Measurements from ENCODE around the gene KDM3B. TPM values are rescaled to one million over a fixed set of nuclear protein-coding genes. Genes with fewer than 3 reads are reported as not detected.

KDM3B gene
- polyA plus RNA-seq, 2 donors = 18.7 to 20.7 TPM

- Histone ChIP-seq H3K36me3 (ENCODE audit: control insufficient read depth in 2 of 2, insufficient read depth in 2 of 2, low read length in 1 of 2) (peaks cover 3 to 14% of the 10 kb centered on the region in 2 donors), H3K27ac (ENCODE audit: low read depth in 2 of 2, low read length in 1 of 2) (no peak overlapping the region), H3K4me1 (ENCODE audit: control insufficient read depth in 2 of 2, insufficient read depth in 2 of 2, low read length in 1 of 2) (peaks cover 2% of the 10 kb centered on the region in 2 donors), H3K4me3 (ENCODE audit: low read depth in 1 of 2, low read length in 2 of 2) (no peak overlapping the region), H3K9me3 (ENCODE audit: control insufficient read depth in 2 of 2, insufficient read depth in 1 of 2, low read depth in 1 of 2, low read length in 1 of 2) (no peaks in the 10 kb centered on the region), H3K27me3 (ENCODE audit: control insufficient read depth in 1 of 2, insufficient read depth in 2 of 2, low read length in 2 of 2) (no peaks in the 10 kb centered on the region)
- WGBS, 2 donors = 80 to 84% methylated on average over 5 of the region's 5 CpGs
Observed at GRCh38 chr5:138435943-138436342, 83.5 kb downstream of the KDM3B start.

GRCh38 chr5:138438003-138438723 is 85.7 kb downstream of the KDM3B start:
- Histone ChIP-seq H3K9me3 (ENCODE audit: control insufficient read depth in 2 of 2, insufficient read depth in 1 of 2, low read depth in 1 of 2, low read length in 1 of 2) (no peaks in the 10 kb centered on the region), H3K36me3 (ENCODE audit: control insufficient read depth in 2 of 2, insufficient read depth in 2 of 2, low read length in 1 of 2) (peaks cover 0 to 10% of the 10 kb centered on the region in 2 donors), H3K4me1 (ENCODE audit: control insufficient read depth in 2 of 2, insufficient read depth in 2 of 2, low read length in 1 of 2) (peaks cover 2% of the 10 kb centered on the region in 2 donors), H3K4me3 (ENCODE audit: low read depth in 1 of 2, low read length in 2 of 2) (peak overlapping the region in 1 of 2 donors; percentile 40), H3K27ac (ENCODE audit: low read depth in 2 of 2, low read length in 1 of 2) (no peak overlapping the region), H3K27me3 (ENCODE audit: control insufficient read depth in 1 of 2, insufficient read depth in 2 of 2, low read length in 2 of 2) (no peaks in the 10 kb centered on the region)
- 75% methylated on average over 11 of the region's 11 CpGs for WGBS, 2 donors

- Histone ChIP-seq H3K27ac (ENCODE audit: low read depth in 2 of 2, low read length in 1 of 2) (peak within 1 kb of the TSS; percentile 8 to 19), H3K4me1 (ENCODE audit: control insufficient read depth in 2 of 2, insufficient read depth in 2 of 2, low read length in 1 of 2) (peaks cover 2% of the 10 kb centered on the region in 2 donors), H3K4me3 (ENCODE audit: low read depth in 1 of 2, low read length in 2 of 2) (peak within 1 kb of the TSS; percentile 39 to 40), H3K36me3 (ENCODE audit: control insufficient read depth in 2 of 2, insufficient read depth in 2 of 2, low read length in 1 of 2) (peaks cover 0 to 10% of the 10 kb centered on the region in 2 donors), H3K27me3 (ENCODE audit: control insufficient read depth in 1 of 2, insufficient read depth in 2 of 2, low read length in 2 of 2) (no peaks in the 10 kb centered on the region), H3K9me3 (ENCODE audit: control insufficient read depth in 2 of 2, insufficient read depth in 1 of 2, low read depth in 1 of 2, low read length in 1 of 2) (no peaks in the 10 kb centered on the region)
- 1% methylated on average over 61 to 65 of the region's 65 CpGs for WGBS, 2 donors
Observed at GRCh38 chr5:138438724-138439476, 86.4 kb downstream of the KDM3B start, which contains the start of gene REEP2. TSS of gene REEP2 (plus strand) at chr5:138439057. CDS start at chr5:138439209, 152 bp downstream.

GRCh38 chr5:138439477-138440158 is 87.1 kb downstream of the KDM3B start:
- Histone ChIP-seq H3K9me3 (ENCODE audit: control insufficient read depth in 2 of 2, insufficient read depth in 1 of 2, low read depth in 1 of 2, low read length in 1 of 2) (no peaks in the 10 kb centered on the region), H3K36me3 (ENCODE audit: control insufficient read depth in 2 of 2, insufficient read depth in 2 of 2, low read length in 1 of 2) (peaks cover 0 to 10% of the 10 kb centered on the region in 2 donors), H3K27ac (ENCODE audit: low read depth in 2 of 2, low read length in 1 of 2) (peak overlapping the region in 1 of 2 donors; percentile 8), H3K4me1 (ENCODE audit: control insufficient read depth in 2 of 2, insufficient read depth in 2 of 2, low read length in 1 of 2) (peaks cover 2% of the 10 kb centered on the region in 2 donors), H3K27me3 (ENCODE audit: control insufficient read depth in 1 of 2, insufficient read depth in 2 of 2, low read length in 2 of 2) (no peaks in the 10 kb centered on the region), H3K4me3 (ENCODE audit: low read depth in 1 of 2, low read length in 2 of 2) (peak overlapping the region in 1 of 2 donors; percentile 40)
- 37 to 45% methylated on average over 19 to 20 of the region's 20 CpGs for WGBS, 2 donors

GRCh38 chr5:138440159-138441073 is 87.9 kb downstream of the KDM3B start:
- 79 to 80% methylated on average over 17 of the region's 17 CpGs for WGBS, 2 donors
- Histone ChIP-seq H3K4me1 (ENCODE audit: control insufficient read depth in 2 of 2, insufficient read depth in 2 of 2, low read length in 1 of 2) (peaks cover 2% of the 10 kb centered on the region in 2 donors), H3K27ac (ENCODE audit: low read depth in 2 of 2, low read length in 1 of 2) (no peak overlapping the region), H3K4me3 (ENCODE audit: low read depth in 1 of 2, low read length in 2 of 2) (no peak overlapping the region), H3K36me3 (ENCODE audit: control insufficient read depth in 2 of 2, insufficient read depth in 2 of 2, low read length in 1 of 2) (peaks cover 0 to 7% of the 10 kb centered on the region in 2 donors), H3K27me3 (ENCODE audit: control insufficient read depth in 1 of 2, insufficient read depth in 2 of 2, low read length in 2 of 2) (no peaks in the 10 kb centered on the region), H3K9me3 (ENCODE audit: control insufficient read depth in 2 of 2, insufficient read depth in 1 of 2, low read depth in 1 of 2, low read length in 1 of 2) (no peaks in the 10 kb centered on the region)

GRCh38 chr5:138441221-138441620 is 88.7 kb downstream of the KDM3B start:
- WGBS, 2 donors = 82 to 92% methylated on average over 9 of the region's 9 CpGs

GRCh38 chr5:138444078-138444773 is 91.7 kb downstream of the KDM3B start:
- WGBS, 2 donors = 87 to 90% methylated on average over 13 of the region's 13 CpGs
- no peaks in the 10 kb centered on the region for H3K27me3 ChIP-seq (ENCODE audit: control insufficient read depth in 1 of 2, insufficient read depth in 2 of 2, low read length in 2 of 2)
- no peaks in the 10 kb centered on the region for H3K36me3 ChIP-seq (ENCODE audit: control insufficient read depth in 2 of 2, insufficient read depth in 2 of 2, low read length in 1 of 2)
- H3K4me3 ChIP-seq (ENCODE audit: low read depth in 1 of 2, low read length in 2 of 2) = no peak overlapping the region
- H3K4me1 ChIP-seq (ENCODE audit: control insufficient read depth in 2 of 2, insufficient read depth in 2 of 2, low read length in 1 of 2) = peaks cover 0 to 2% of the 10 kb centered on the region in 2 donors
- H3K9me3 ChIP-seq (ENCODE audit: control insufficient read depth in 2 of 2, insufficient read depth in 1 of 2, low read depth in 1 of 2, low read length in 1 of 2) = no peaks in the 10 kb centered on the region
- no peak overlapping the region for H3K27ac ChIP-seq (ENCODE audit: low read depth in 2 of 2, low read length in 1 of 2)

More at GRCh38 chr5:138441221-138441620, 88.7 kb downstream of the KDM3B start:
- Histone ChIP-seq H3K9me3 (ENCODE audit: control insufficient read depth in 2 of 2, insufficient read depth in 1 of 2, low read depth in 1 of 2, low read length in 1 of 2) (no peaks in the 10 kb centered on the region), H3K36me3 (ENCODE audit: control insufficient read depth in 2 of 2, insufficient read depth in 2 of 2, low read length in 1 of 2) (no peaks in the 10 kb centered on the region), H3K4me1 (ENCODE audit: control insufficient read depth in 2 of 2, insufficient read depth in 2 of 2, low read length in 1 of 2) (peaks cover 2% of the 10 kb centered on the region in 2 donors), H3K27me3 (ENCODE audit: control insufficient read depth in 1 of 2, insufficient read depth in 2 of 2, low read length in 2 of 2) (no peaks in the 10 kb centered on the region), H3K4me3 (ENCODE audit: low read depth in 1 of 2, low read length in 2 of 2) (no peak overlapping the region), H3K27ac (ENCODE audit: low read depth in 2 of 2, low read length in 1 of 2) (no peak overlapping the region)

GRCh38 chr5:138444774-138445546 is 92.5 kb downstream of the KDM3B start:
- 78 to 86% methylated on average over 22 of the region's 22 CpGs for WGBS, 2 donors
- H3K9me3 ChIP-seq (ENCODE audit: control insufficient read depth in 2 of 2, insufficient read depth in 1 of 2, low read depth in 1 of 2, low read length in 1 of 2) = no peaks in the 10 kb centered on the region
- no peaks in the 10 kb centered on the region for H3K27me3 ChIP-seq (ENCODE audit: control insufficient read depth in 1 of 2, insufficient read depth in 2 of 2, low read length in 2 of 2)
- peaks cover 0 to 4% of the 10 kb centered on the region in 2 donors for H3K4me1 ChIP-seq (ENCODE audit: control insufficient read depth in 2 of 2, insufficient read depth in 2 of 2, low read length in 1 of 2)
- H3K4me3 ChIP-seq (ENCODE audit: low read depth in 1 of 2, low read length in 2 of 2) = no peak overlapping the region
- H3K36me3 ChIP-seq (ENCODE audit: control insufficient read depth in 2 of 2, insufficient read depth in 2 of 2, low read length in 1 of 2) = no peaks in the 10 kb centered on the region
- no peak overlapping the region for H3K27ac ChIP-seq (ENCODE audit: low read depth in 2 of 2, low read length in 1 of 2)
